K562 (cell line): ENCODE results near the gene BMP10. TPM values are rescaled to one million over a fixed set of nuclear protein-coding genes. Genes with fewer than 3 reads are reported as not detected.

ENCODE experiments used
- ATAC-seq: fragments of 200-7000 bp; cut with Tn5 transposase; 3 replicates; pipeline ENCODE4 v1.9.1; 2020; ENCODE audit warnings: moderate library complexity
- BruUV-seq: library from RNA; stranded (reverse); fragments of 400-500 nt; replicated peaks from 2 replicates; lab custom pipeline; 2021; lab: Mats Ljungman, UMichigan
- CTCF ChIA-PET: fragments of 300-600 bp; formaldehyde crosslinking; extraction: SDS; loops from one replicate; lab custom pipeline; 2021; ENCODE audit warnings: low intra/inter-chr PET ratio; lab: Yijun Ruan, JAX
- POLR2A ChIA-PET: fragments of 300-600, 350-650 bp; sonication (Branson Sonifier 250); formaldehyde crosslinking; extraction: SDS; loops from one replicate; lab custom pipeline; 2021; ENCODE audit warnings: antibody characterized with exemption, inconsistent platforms; lab: Yijun Ruan, JAX
- DNase-seq, 4 experiments: peaks; one replicate each; pipeline versions ENCODE4 v3.0.0 to v3.0.0-alpha.2; 2011 to 2018; ENCODE audit warnings: low spot score in 3 of 4, mixed read lengths in 3 of 4; ENCODE audit errors: extremely low read depth in 1 of 4
- FAIRE-seq: peaks from 2 replicates; lab custom pipeline; 2011; peaks lifted over from hg19 to GRCh38; lab: Jason Lieb, UNC
- H2AFZ ChIP-seq: 2 replicates; pipeline ENCODE4 v1.6.0; 2011; ENCODE audit warnings: low read depth, low read length, control low read depth, inconsistent platforms
- H3K27ac ChIP-seq: fragments of 200-600 bp; 3 replicates; pipeline ENCODE4 v1.8.0; 2011; ENCODE audit warnings: low read depth, mild to moderate bottlenecking, control low read depth, inconsistent platforms, low read length, moderate library complexity, mixed read lengths; ENCODE audit errors: extremely low read depth
- H3K27me3 ChIP-seq, 2 experiments: fragments of 300-600 bp in 1 of 2; 2 replicates in 1 of 2; 3 replicates in 1 of 2; pipeline versions ENCODE4 v1.6.0 to v1.8.0; 2011; ENCODE audit warnings: inconsistent platforms in 2 of 2, low read length in 2 of 2, mild to moderate bottlenecking in 1 of 2, mixed read lengths in 1 of 2, moderate library complexity in 1 of 2; ENCODE audit not compliant: control insufficient read depth in 2 of 2, insufficient read depth in 2 of 2
- H3K36me3 ChIP-seq: fragments of 300-600 bp; 3 replicates; pipeline ENCODE4 v1.8.0; 2011; ENCODE audit warnings: mild to moderate bottlenecking, low read length, inconsistent platforms; ENCODE audit not compliant: control insufficient read depth, insufficient read depth
- H3K4me1 ChIP-seq, 2 experiments: fragments of 200-600 bp in 1 of 2; replicated peaks in 1 of 2; 2 replicates in 1 of 2; 3 replicates in 1 of 2; pipeline versions ENCODE4 v1.5.1 to v1.8.0; 2011; ENCODE audit warnings: inconsistent platforms in 2 of 2, low read length in 2 of 2, mild to moderate bottlenecking in 1 of 2, mixed read lengths in 1 of 2, moderate library complexity in 1 of 2; ENCODE audit not compliant: control insufficient read depth in 2 of 2, insufficient read depth in 2 of 2
- H3K4me2 ChIP-seq: 2 replicates; pipeline ENCODE4 v1.6.1; 2011; ENCODE audit warnings: low read length, control low read depth, inconsistent platforms, mixed read lengths; ENCODE audit not compliant: insufficient read depth
- H3K4me3 ChIP-seq: fragments of 200-600 bp; sonication (generic), shearing (Covaris generic); 2 replicates; pipeline ENCODE4 v1.5.1; 2016; ENCODE audit warnings: control low read depth, inconsistent platforms
- H3K79me2 ChIP-seq: fragments of 200-600 bp; 3 replicates; pipeline ENCODE4 v1.8.0; 2011; ENCODE audit warnings: low read length, inconsistent platforms; ENCODE audit not compliant: control insufficient read depth, insufficient read depth
- H3K9ac ChIP-seq, 2 experiments: 2 replicates each; pipeline versions ENCODE4 v1.6.0 to v1.6.1; 2011; ENCODE audit warnings: low read depth in 2 of 2, low read length in 2 of 2, control low read depth in 1 of 2, inconsistent platforms in 1 of 2, mild to moderate bottlenecking in 1 of 2, mixed read lengths in 1 of 2; ENCODE audit not compliant: insufficient read depth in 1 of 2
- H3K9me1 ChIP-seq: one replicate; pipeline ENCODE4 v1.6.0; 2011; ENCODE audit warnings: inconsistent platforms, mild to moderate bottlenecking, low read length, moderate library complexity; ENCODE audit not compliant: control insufficient read depth, insufficient read depth
- H3K9me3 ChIP-seq: replicated peaks from 2 replicates; pipeline ENCODE4 v1.5.1; 2011; ENCODE audit warnings: low read depth, low read length, inconsistent platforms; ENCODE audit not compliant: control insufficient read depth, insufficient read depth
- H4K20me1 ChIP-seq: replicated peaks from 2 replicates; pipeline ENCODE4 v1.6.1; 2011; ENCODE audit warnings: low read length, inconsistent platforms, mixed read lengths; ENCODE audit not compliant: control insufficient read depth, insufficient read depth
- ATF1 ChIP-seq, 2 experiments: fragments of 450-650 bp in 1 of 2; IDR thresholded peaks; 2 replicates each; pipeline ENCODE4 v1.6.1; 2016; ENCODE audit warnings: missing compliant biosample characterization in 1 of 2, missing genetic modification characterization in 1 of 2
- CBX3 ChIP-seq, 2 experiments: IDR thresholded peaks; 1 replicate in 1 of 2; 2 replicates in 1 of 2; pipeline ENCODE4 v1.6.1; 2012; ENCODE audit warnings: inconsistent platforms in 2 of 2, low read length in 2 of 2, borderline replicate concordance in 1 of 2, control low read depth in 1 of 2
- DMBX1 ChIP-seq: fragments of 250-450 bp; sonication (Bioruptor Pico); IDR thresholded peaks from 2 replicates; pipeline ENCODE4 v1.8.0; 2022; ENCODE audit warnings: inconsistent platforms, mild to moderate bottlenecking, moderate library complexity, borderline replicate concordance
- ELK1 ChIP-seq: sonication (generic); formaldehyde crosslinking; IDR thresholded peaks from 2 replicates; pipeline ENCODE4 v1.8.1; 2022; ENCODE audit warnings: missing genetic modification reagents
- GTF2A2 ChIP-seq: IDR thresholded peaks from 2 replicates; pipeline ENCODE4 v1.6.1; 2016; ENCODE audit warnings: mild to moderate bottlenecking, missing genetic modification characterization, missing compliant biosample characterization
- GTF2F1 ChIP-seq: IDR thresholded peaks from 2 replicates; pipeline ENCODE4 v1.6.1; 2011; ENCODE audit warnings: low read depth, low read length, improper control_type of control experiment
- ILF3 ChIP-seq: fragments of 450-650 bp; IDR thresholded peaks from 2 replicates; pipeline ENCODE4 v1.6.1; 2018; ENCODE audit warnings: antibody characterized with exemption, mild to moderate bottlenecking, moderate library complexity, borderline replicate concordance
- MAFG ChIP-seq: fragments of 450-650 bp; conservative IDR thresholded peaks from 2 replicates; pipeline ENCODE4 v1.6.1; 2016; ENCODE audit warnings: missing genetic modification characterization, missing compliant biosample characterization
- MEF2A ChIP-seq: IDR thresholded peaks from 2 replicates; pipeline ENCODE4 v1.6.1; 2011; ENCODE audit warnings: low read depth, mild to moderate bottlenecking, low read length, moderate library complexity; ENCODE audit not compliant: control insufficient read depth
- MLX ChIP-seq, 2 experiments: fragments of 450-650 bp in 1 of 2; sonication (generic) in 1 of 2; formaldehyde crosslinking; conservative IDR thresholded peaks; 2 replicates each; pipeline versions ENCODE4 v1.4.0 to v1.8.1; 2020 to 2022; ENCODE audit warnings: mild to moderate bottlenecking in 1 of 2, missing genetic modification reagents in 1 of 2
- RHOXF2B ChIP-seq: fragments of 250-450 bp; sonication (Bioruptor Pico); conservative IDR thresholded peaks from 2 replicates; pipeline ENCODE4 v1.5.1; 2021
- SMAD1 ChIP-seq: fragments of 150-350 bp; IDR thresholded peaks from 2 replicates; pipeline ENCODE4 v1.6.1; 2014; ENCODE audit warnings: low read length, low read depth; ENCODE audit not compliant: partially characterized antibody
- SMAD3 ChIP-seq: fragments of 450-650 bp; formaldehyde crosslinking; conservative IDR thresholded peaks from 2 replicates; pipeline ENCODE4 v1.4.0; 2020; ENCODE audit warnings: mild to moderate bottlenecking
- SRSF9 ChIP-seq: fragments of 200-400 bp; formaldehyde crosslinking; IDR thresholded peaks from 2 replicates; pipeline ENCODE4 v1.6.1; 2017; ENCODE audit warnings: low read depth, low read length, borderline replicate concordance
- ZBTB34 ChIP-seq: fragments of 250-450 bp; sonication (Bioruptor Pico); IDR thresholded peaks from 2 replicates; pipeline ENCODE4 v1.8.0; 2021; ENCODE audit warnings: mild to moderate bottlenecking, moderate library complexity
- ZNF12 ChIP-seq: sonication (generic); formaldehyde crosslinking; IDR thresholded peaks from 2 replicates; pipeline ENCODE4 v1.4.0; 2020; ENCODE audit warnings: mild to moderate bottlenecking, missing genetic modification reagents
- ZNF316 ChIP-seq: fragments of 450-650 bp; IDR thresholded peaks from 2 replicates; pipeline ENCODE4 v1.6.1; 2016
- ZNF707 ChIP-seq: fragments of 250-450 bp; sonication (Bioruptor Pico); conservative IDR thresholded peaks from 2 replicates; pipeline ENCODE4 v1.8.0; 2022; ENCODE audit warnings: inconsistent platforms, mild to moderate bottlenecking, moderate library complexity
- WGBS: fragments of 100-300 bp; shearing (Covaris generic); methylation state at CpG from one replicate; pipeline ENCODE4 v1.1.6; 2016; ENCODE audit warnings: low coverage, mixed read lengths; ENCODE audit not compliant: insufficient coverage; ENCODE audit errors: missing lambda C conversion rate; 5-methylcytosine and 5-hydroxymethylcytosine counted together
- in situ Hi-C: fragments of 300-500 bp; cut with MboI; formaldehyde crosslinking; loops from 4 replicates; pipeline ENCODE4 v1.15.0; 2018; ENCODE audit warnings: inconsistent platforms, mixed read lengths
- intact Hi-C: fragments of 100-400 bp; cut with micrococcal nuclease; formaldehyde crosslinking; loops from 2 replicates; pipeline ENCODE4 v1.14.2; 2022
- polyA plus RNA-seq, 8 experiments: library from polyadenylated mRNA; depleted of rRNA in 4 of 8; stranded (reverse) in 5 of 8; unstranded in 3 of 8; fragments of >200 nt; fragmentation: Nextera tagmentation in 2 of 8; fragmentation: Illumina TruSeq in 1 of 8; extraction: Ambion mirVana in 2 of 8; extraction: Trizol in 1 of 8; gene quantifications; 2 replicates each; pipeline versions ENCODE4 v1.2.1 to v1.2.3, GENCODE V29; 2011 to 2014; ENCODE audit warnings: inconsistent platforms in 1 of 8, missing spikeins in 1 of 8
- total RNA-seq, 7 experiments: library from RNA; depleted of rRNA in 6 of 7; stranded (reverse); fragments of >200 nt in 6 of 7; fragmentation: Illumina TruSeq in 2 of 7; extraction: Trizol in 2 of 7; gene quantifications; 2 replicates each; pipeline versions ENCODE4 v1.2.1 to v1.2.3, GENCODE V29; 2011 to 2021; ENCODE audit warnings: low replicate concordance in 1 of 7

BMP10 gene
- total and polyA plus RNA-seq, 9 of the 15 experiments (the other 6 are each of a cell fraction or from before 2014, with no cell fraction given), result 0.11 to 0.91 (median 0.43) TPM

- Histone ChIP-seq H3K36me3 (no peaks in the 10 kb centered on the region), H3K4me3 (no peak overlapping the region), H3K79me2 (no peaks in the 10 kb centered on the region), H3K4me2 (no peak overlapping the region), H3K9ac (no peak overlapping the region), H2AFZ (no peak overlapping the region), H3K27me3 (no peaks in the 10 kb centered on the region), H3K27ac (no peak overlapping the region), H3K4me1 (peaks cover 0 to 12% of the 10 kb centered on the region in 2 experiments; a peak in 3 of 5 replicates), H4K20me1 (no peaks in the 10 kb centered on the region), H3K9me1 (no peaks in the 10 kb centered on the region), H3K9me3 (no peaks in the 10 kb centered on the region)
- WGBS, result 47% methylated on average over 4 of the region's 4 CpGs
- FAIRE-seq (no peak), ATAC-seq (no peak), DNase-seq (no peak)
- no TSS peak for BruUV-seq
- in situ Hi-C loops, result no loop called here
- POLR2A ChIA-PET, result interaction anchor here (1.1 kb wide), 1 partner anchor 18 kb away, joined by 3 read pairs; no protein-coding TSS in a partner anchor
- intact Hi-C loops, result no loop called here
- no peak for TF ChIP-seq DMBX1 (CRISPR knock-in tag)
- no peak for TF ChIP-seq MEF2A
- no peak for TF ChIP-seq MLX (CRISPR knock-in tag; conservative IDR thresholded peaks at IDR 0.05)
- no peak for TF ChIP-seq ZNF707 (CRISPR knock-in tag)
- TF ChIP-seq GTF2A2 (tag), result no peak
- TF ChIP-seq ILF3, result no peak
- no peak for TF ChIP-seq ZNF12
- no peak for TF ChIP-seq ZBTB34 (CRISPR knock-in tag)
- peak; percentile 44; the same call in 1 of the 2 replicates for TF ChIP-seq ZNF316
- TF ChIP-seq RHOXF2B (CRISPR knock-in tag), result no peak
- no peak for TF ChIP-seq GTF2F1
- no peak for TF ChIP-seq CBX3 (IDR thresholded peaks at IDR 0.05; ENCODE audit: borderline replicate concordance in 1 of 2, low read length in 2 of 2)
- TF ChIP-seq SRSF9, result no peak
- no peak for TF ChIP-seq SMAD1
- TF ChIP-seq ATF1 (CRISPR knock-in tag; IDR thresholded peaks at IDR 0.05), result no peak
- no peak for TF ChIP-seq ATF1 (tag; IDR thresholded peaks at IDR 0.05)
- no peak for TF ChIP-seq SMAD3 (CRISPR knock-in tag)
- TF ChIP-seq ELK1 (CRISPR knock-in tag), result no peak
- TF ChIP-seq MAFG, result 0 out of 2 replicates have a peak, but pooled peaks have one; percentile 19
- CTCF ChIA-PET, result no interaction called here
Observed at GRCh38 chr2:68888038-68888704, 17.0 kb upstream of the BMP10 start.
